ENCODE results near the gene CTIF.

DNA sequence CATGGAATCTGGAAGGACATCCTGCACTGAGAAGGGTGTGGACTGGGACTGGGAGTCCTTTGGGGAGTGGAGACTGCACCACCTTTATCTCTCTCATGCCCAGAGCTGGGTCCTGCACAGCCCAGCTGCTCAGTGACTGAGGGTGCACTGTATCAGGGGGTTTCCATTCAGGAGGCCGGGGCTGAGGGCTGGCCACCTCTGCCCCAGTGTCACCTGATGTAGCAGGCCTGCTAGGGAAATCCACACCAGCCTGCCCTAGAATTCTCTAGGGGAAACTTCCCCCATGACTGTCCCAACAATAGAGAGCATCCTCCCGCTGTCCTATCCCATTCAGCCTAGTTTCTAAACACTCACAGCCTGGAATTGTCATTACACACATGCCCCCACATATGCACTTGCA is 116.7 kb downstream of the CTIF start:
- TF ChIP-seq, protein P1, sequence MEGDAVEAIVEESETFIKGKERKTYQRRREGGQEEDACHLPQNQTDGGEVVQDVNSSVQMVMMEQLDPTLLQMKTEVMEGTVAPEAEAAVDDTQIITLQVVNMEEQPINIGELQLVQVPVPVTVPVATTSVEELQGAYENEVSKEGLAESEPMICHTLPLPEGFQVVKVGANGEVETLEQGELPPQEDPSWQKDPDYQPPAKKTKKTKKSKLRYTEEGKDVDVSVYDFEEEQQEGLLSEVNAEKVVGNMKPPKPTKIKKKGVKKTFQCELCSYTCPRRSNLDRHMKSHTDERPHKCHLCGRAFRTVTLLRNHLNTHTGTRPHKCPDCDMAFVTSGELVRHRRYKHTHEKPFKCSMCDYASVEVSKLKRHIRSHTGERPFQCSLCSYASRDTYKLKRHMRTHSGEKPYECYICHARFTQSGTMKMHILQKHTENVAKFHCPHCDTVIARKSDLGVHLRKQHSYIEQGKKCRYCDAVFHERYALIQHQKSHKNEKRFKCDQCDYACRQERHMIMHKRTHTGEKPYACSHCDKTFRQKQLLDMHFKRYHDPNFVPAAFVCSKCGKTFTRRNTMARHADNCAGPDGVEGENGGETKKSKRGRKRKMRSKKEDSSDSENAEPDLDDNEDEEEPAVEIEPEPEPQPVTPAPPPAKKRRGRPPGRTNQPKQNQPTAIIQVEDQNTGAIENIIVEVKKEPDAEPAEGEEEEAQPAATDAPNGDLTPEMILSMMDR (conservative IDR thresholded peaks at IDR 0.05 in 1 of 2, IDR thresholded peaks at IDR 0.05 in 1 of 2; ENCODE audit: low read depth in 1 of 2, low read length in 2 of 2), result no peak
- no peak for TF ChIP-seq EZH2 (IDR thresholded peaks at IDR 0.05; ENCODE audit: low read length, missing control alignments)
